NCI-H146 treated with DMSO at 0.1 percent for 48 hours (cell line): ENCODE data around the gene ROCK1.
"Not testable (repeated sequence)": the region's sequence is repeated elsewhere in the genome, so short reads cannot be mapped to it uniquely, and the experiment has no call there.

ENCODE experiments used
- DNase-seq: peaks from one replicate; lab custom pipeline; 2025; ENCODE audit not compliant: unreplicated experiment; lab: John Stamatoyannopoulos, UW

ROCK1 gene

GRCh38 chr18:21111346-21112139 is at the start of gene ROCK1:
Gene ROCK1, minus strand, starts transcription at chr18:21111813. Its CDS starts 903 bp downstream, at chr18:21110910.
- DNase-seq: peak; percentile 99

- DNase-seq: no peak
Measured at GRCh38 chr18:21155443-21155842, 43.8 kb upstream of the ROCK1 start.

- no peak for DNase-seq
Measured at GRCh38 chr18:21146016-21146415, 34.4 kb upstream of the ROCK1 start.

GRCh38 chr18:21145371-21145770 is 33.8 kb upstream of the ROCK1 start:
- no peak for DNase-seq

GRCh38 chr18:21141668-21142422 is 30.2 kb upstream of the ROCK1 start:
- no peak for DNase-seq

GRCh38 chr18:21137719-21138488 is 26.3 kb upstream of the ROCK1 start:
- DNase-seq: not testable (repeated sequence)

- DNase-seq: no peak
Measured at GRCh38 chr18:21134895-21135294, 23.3 kb upstream of the ROCK1 start.

- no peak for DNase-seq
Measured at GRCh38 chr18:21132398-21132918, 20.8 kb upstream of the ROCK1 start.

GRCh38 chr18:21131698-21132227 is 20.1 kb upstream of the ROCK1 start:
- DNase-seq: no peak

- DNase-seq: no peak
Measured at GRCh38 chr18:21129566-21130216, 18.1 kb upstream of the ROCK1 start.

- DNase-seq: no peak
Measured at GRCh38 chr18:21123290-21123926, 11.8 kb upstream of the ROCK1 start.

GRCh38 chr18:21118806-21119205 is 7.2 kb upstream of the ROCK1 start:
- DNase-seq: no peak

- no peak for DNase-seq
Measured at GRCh38 chr18:21117409-21118131, 6.0 kb upstream of the ROCK1 start.

GRCh38 chr18:21115519-21116411 is 4.2 kb upstream of the ROCK1 start:
- no peak for DNase-seq

- peak; percentile 61 for DNase-seq
Measured at GRCh38 chr18:21112543-21113105, 1.0 kb upstream of the ROCK1 start.

- DNase-seq: no peak
Measured at GRCh38 chr18:21112140-21112473, 494 bp upstream of the ROCK1 start.

- peak; percentile 59 for DNase-seq
Measured at GRCh38 chr18:21110713-21111345, 784 bp downstream of the ROCK1 start.
